SK-N-SH (cell line): ENCODE measurements around the gene CYP26C1. TPM values are rescaled to one million over a fixed set of nuclear protein-coding genes. Genes with fewer than 3 reads are reported as not detected.

Experiments used
- CTCF ChIA-PET: fragments of 300-600, 350-600 bp; formaldehyde crosslinking; extraction: SDS; loops from one replicate; lab custom pipeline; 2021; lab: Yijun Ruan, JAX
- POLR2A ChIA-PET: fragments of 350-600 bp; sonication (Branson Sonifier 250); formaldehyde crosslinking; extraction: SDS; loops from one replicate; lab custom pipeline; 2020; ENCODE audit warnings: antibody characterized with exemption, inconsistent platforms; lab: Yijun Ruan, JAX
- DNase-seq: peaks from one replicate; pipeline ENCODE4 v3.0.0; 2012
- H2AFZ ChIP-seq: fragments of 200-600 bp; sonication (generic); 2 replicates; pipeline ENCODE4 v1.8.1; 2016; ENCODE audit warnings: antibody characterized with exemption, mild to moderate bottlenecking, low read depth
- H3F3A ChIP-seq: fragments of 200-600 bp; sonication (generic); replicated peaks from 2 replicates; pipeline ENCODE3; 2016; ENCODE audit warnings: antibody characterized with exemption, mild to moderate bottlenecking; ENCODE audit not compliant: insufficient read depth
- H3K27ac ChIP-seq, 2 experiments: fragments of 200-500 bp in 1 of 2; fragments of 200-600 bp in 1 of 2; sonication (Bioruptor generic) in 1 of 2; sonication (generic), shearing (Covaris generic) in 1 of 2; 2 replicates each; pipeline versions ENCODE4 v1.5.1 to v1.6.1; 2014 to 2016; ENCODE audit warnings: low read depth in 2 of 2, inconsistent platforms in 1 of 2, low read length in 1 of 2, mild to moderate bottlenecking in 1 of 2, mixed read lengths in 1 of 2
- H3K27me3 ChIP-seq: fragments of 200-600 bp; sonication (generic), shearing (Covaris generic); 2 replicates; pipeline ENCODE4 v1.6.1; 2016; ENCODE audit warnings: mixed run types; ENCODE audit not compliant: insufficient read depth
- H3K36me3 ChIP-seq, 2 experiments: fragments of 200-500 bp in 1 of 2; fragments of 200-600 bp in 1 of 2; sonication (Bioruptor generic) in 1 of 2; sonication (generic) in 1 of 2; replicated peaks in 1 of 2; 2 replicates each; pipeline versions ENCODE3 to v1.5.1; 2014 to 2016; ENCODE audit warnings: low read length in 1 of 2, mild to moderate bottlenecking in 1 of 2; ENCODE audit not compliant: insufficient read depth in 2 of 2, control insufficient read depth in 1 of 2
- H3K4me1 ChIP-seq, 2 experiments: fragments of 200-500 bp in 1 of 2; fragments of 200-600 bp in 1 of 2; sonication (Bioruptor generic) in 1 of 2; sonication (generic), shearing (Covaris generic) in 1 of 2; 2 replicates each; pipeline versions ENCODE4 v1.5.1 to v1.6.1; 2014 to 2016; ENCODE audit warnings: low read depth in 1 of 2, low read length in 1 of 2, mixed run types in 1 of 2; ENCODE audit not compliant: insufficient read depth in 2 of 2, control insufficient read depth in 1 of 2
- H3K4me2 ChIP-seq: fragments of 200-600 bp; sonication (generic), shearing (Covaris generic); 2 replicates; pipeline ENCODE4 v1.6.1; 2017; ENCODE audit warnings: mixed run types
- H3K4me3 ChIP-seq, 2 experiments: fragments of 200-500 bp in 1 of 2; fragments of 200-600 bp in 1 of 2; sonication (Bioruptor generic) in 1 of 2; sonication (generic), shearing (Covaris generic) in 1 of 2; 2 replicates each; pipeline versions ENCODE4 v1.5.1 to v1.8.1; 2014 to 2016; ENCODE audit warnings: low read depth in 2 of 2, inconsistent platforms in 1 of 2, low read length in 1 of 2, mild to moderate bottlenecking in 1 of 2, mixed read lengths in 1 of 2, moderate library complexity in 1 of 2
- H3K79me2 ChIP-seq: fragments of 200-600 bp; sonication (generic); 2 replicates; pipeline ENCODE4 v1.8.1; 2017; ENCODE audit warnings: mild to moderate bottlenecking; ENCODE audit not compliant: insufficient read depth
- H3K9ac ChIP-seq: fragments of 200-600 bp; sonication (generic); 2 replicates; pipeline ENCODE4 v1.6.1; 2017; ENCODE audit warnings: mixed run types
- H3K9me2 ChIP-seq: fragments of 200-600 bp; sonication (generic); 2 replicates; pipeline ENCODE4 v1.6.1; 2017; ENCODE audit warnings: mixed run types
- H3K9me3 ChIP-seq: fragments of 200-600 bp; sonication (generic); 2 replicates; pipeline ENCODE4 v1.6.1; 2017; ENCODE audit warnings: mixed run types, mild to moderate bottlenecking, moderate library complexity
- H4K20me1 ChIP-seq: fragments of 200-600 bp; sonication (generic); 2 replicates; pipeline ENCODE4 v1.6.1; 2017; ENCODE audit warnings: mild to moderate bottlenecking, mixed run types; ENCODE audit not compliant: insufficient read depth
- CTCF ChIP-seq: fragments of 200-600 bp; sonication (generic); IDR thresholded peaks from 2 replicates; pipeline ENCODE4 v1.6.1; 2017; ENCODE audit warnings: antibody characterized with exemption, mild to moderate bottlenecking, moderate library complexity
- FOSL2 ChIP-seq: IDR thresholded peaks from 2 replicates; pipeline ENCODE4 v1.4.0; 2012; ENCODE audit warnings: low read depth, mild to moderate bottlenecking, moderate library complexity, borderline replicate concordance
- MXI1 ChIP-seq: IDR thresholded peaks from 2 replicates; pipeline ENCODE4 v1.6.1; 2012; ENCODE audit warnings: mild to moderate bottlenecking, low read depth, low read length, improper control_type of control experiment
- RAD21 ChIP-seq: IDR thresholded peaks from 2 replicates; pipeline ENCODE4 v1.6.1; 2012; ENCODE audit warnings: mild to moderate bottlenecking, low read length
- REST ChIP-seq: IDR thresholded peaks from 2 replicates; pipeline ENCODE4 v1.6.1; 2012; ENCODE audit warnings: mild to moderate bottlenecking, low read depth, low read length, moderate library complexity
- RFX5 ChIP-seq: IDR thresholded peaks from 2 replicates; pipeline ENCODE4 v1.6.1; 2012; ENCODE audit warnings: mild to moderate bottlenecking, improper control_type of control experiment, low read length
- SMC3 ChIP-seq: IDR thresholded peaks from 2 replicates; pipeline ENCODE4 v1.6.1; 2012; ENCODE audit warnings: low read depth, low read length, improper control_type of control experiment
- USF2 ChIP-seq: fragments of 150-350 bp; IDR thresholded peaks from 2 replicates; pipeline ENCODE4 v1.6.1; 2017; ENCODE audit warnings: antibody characterized with exemption, low read length, low read depth, borderline replicate concordance
- WGBS: methylation state at CpG from one replicate; pipeline ENCODE4 v1.1.6; 2017; ENCODE audit warnings: low lambda C conversion rate; 5-methylcytosine and 5-hydroxymethylcytosine counted together
- polyA plus RNA-seq, 3 experiments: library from polyadenylated mRNA; depleted of rRNA; stranded (reverse); fragments of >200 nt; gene quantifications; 2 replicates each; pipeline ENCODE4 v1.2.3, GENCODE V29; 2012

The CYP26C1 gene
- polyA plus RNA-seq, 1 of the 3 experiments (the other 2 are of a cell fraction), result not detected

- TF ChIP-seq RFX5, result no peak
- TF ChIP-seq USF2, result no peak
- no peak for TF ChIP-seq FOSL2
- TF ChIP-seq, all 33 proteins: peak for 0
Measured at GRCh38 chr10:93079663-93080349, 19.2 kb downstream of the CYP26C1 start.

GRCh38 chr10:93080350-93081046 lies 19.9 kb downstream of the CYP26C1 start:
- Histone ChIP-seq H3F3A (peaks cover 4% of the 10 kb centered on the region), H3K9ac (no peak overlapping the region), H3K36me3 (no peaks in the 10 kb centered on the region), H4K20me1 (no peaks in the 10 kb centered on the region), H3K4me3 (peak overlapping the region; percentile 15 to 42; a peak in 2 of 4 replicates), H3K9me3 (no peaks in the 10 kb centered on the region), H3K4me1 (peaks cover 0 to 10% of the 10 kb centered on the region in 2 experiments; a peak in 1 of 4 replicates), H3K9me2 (no peaks in the 10 kb centered on the region), H3K79me2 (no peaks in the 10 kb centered on the region), H2AFZ (peak overlapping the region; percentile 49; the same call in 1 of the 2 replicates), H3K27ac (no peak overlapping the region), H3K4me2 (0 out of 2 replicates have a peak overlapping the region, but pooled peaks have one; percentile 49), H3K27me3 (peaks cover 9% of the 10 kb centered on the region; the same call in 1 of the 2 replicates)
- 44% methylated on average over 20 of the region's 22 CpGs for WGBS
- ChIA-PET CTCF (interaction anchor here (0.5 to 8.6 kb wide), 55 partner anchors 9 to 675 kb away, joined by 3 to 69 read pairs (median 4); partner anchors contain the start of genes CYP26C1 and MYOF), POLR2A (no interaction called here)
- no peak for TF ChIP-seq REST
- TF ChIP-seq RAD21, result peak; percentile 78
- peak; percentile 88 for TF ChIP-seq CTCF
- TF ChIP-seq MXI1, result no peak
- peak; percentile 84 for TF ChIP-seq SMC3
- peak; percentile 84 for DNase-seq

More at GRCh38 chr10:93079663-93080349, 19.2 kb downstream of the CYP26C1 start:
- Histone ChIP-seq H3K27ac (no peak overlapping the region), H3F3A (peaks cover 4% of the 10 kb centered on the region), H3K4me1 (peaks cover 0 to 12% of the 10 kb centered on the region in 2 experiments; a peak in 1 of 4 replicates), H3K4me3 (peak overlapping the region; percentile 15 to 42; a peak in 2 of 4 replicates), H3K9me2 (no peaks in the 10 kb centered on the region), H3K27me3 (peaks cover 15% of the 10 kb centered on the region), H3K9me3 (no peaks in the 10 kb centered on the region), H4K20me1 (no peaks in the 10 kb centered on the region), H3K9ac (no peak overlapping the region), H2AFZ (peak overlapping the region; percentile 49; the same call in 1 of the 2 replicates), H3K79me2 (no peaks in the 10 kb centered on the region), H3K36me3 (no peaks in the 10 kb centered on the region), H3K4me2 (0 out of 2 replicates have a peak overlapping the region, but pooled peaks have one; percentile 49)
- CTCF ChIA-PET, result interaction anchor here (0.6 to 8.6 kb wide), 54 partner anchors 10 to 674 kb away, joined by 3 to 69 read pairs (median 4); partner anchors contain the start of genes CYP26C1 and MYOF
- DNase-seq, result no peak
- POLR2A ChIA-PET, result no interaction called here
- WGBS, result 59% methylated on average over 9 of the region's 9 CpGs
